T-cell (primary cell): ENCODE results near the gene EYA4. TPM values are rescaled to one million over a fixed set of nuclear protein-coding genes. Genes with fewer than 3 reads are reported as not detected.

Experiments
- ATAC-seq, 4 experiments: fragments of 200-7000 bp in 3 of 4; fragments of 150-1000 bp in 1 of 4; cut with Tn5 transposase; replicated peaks in 1 of 4; 1 replicate in 3 of 4; 2 replicates in 1 of 4; pipeline ENCODE4 v1.10.0; 2021; ENCODE audit warnings: moderate library complexity in 3 of 4, mild to moderate bottlenecking in 2 of 4, moderate number of reproducible peaks in 1 of 4
- CTCF ChIA-PET, 2 donors: fragments of 300-600 bp; sonication (Branson Sonifier 250); formaldehyde crosslinking; loops; one replicate each; lab custom pipeline; 2022; ENCODE audit warnings: antibody characterized with exemption in 2 of 2; lab: Charles Lee
- POLR2A ChIA-PET, 2 donors: fragments of 300-600 bp; sonication (Branson Sonifier 250); formaldehyde crosslinking; loops; one replicate each; lab custom pipeline; 2022; ENCODE audit warnings: antibody characterized with exemption in 2 of 2; lab: Charles Lee
- DNase-seq, 35 experiments: peaks; one replicate each; pipeline versions ENCODE4 v3.0.0 to v3.0.0-alpha.2; 2013 to 2023
- H3K27ac ChIP-seq: one replicate; pipeline ENCODE4 v1.5.1; 2013; ENCODE audit warnings: low read length
- H3K27me3 ChIP-seq, 2 experiments: replicated peaks in 1 of 2; 1 replicate in 1 of 2; 2 replicates in 1 of 2; pipeline versions ENCODE4 v1.6.1 to v1.7.0; 2013; ENCODE audit warnings: low read length in 1 of 2, mixed read lengths in 1 of 2; ENCODE audit not compliant: control insufficient read depth in 2 of 2, insufficient read depth in 2 of 2; ENCODE audit errors: extremely low read depth in 1 of 2
- H3K36me3 ChIP-seq, 2 donors: 1 replicate in 1 of 2; 2 replicates in 1 of 2; pipeline versions ENCODE4 v1.6.1 to v1.7.0; 2013; ENCODE audit warnings: low read length in 1 of 2; ENCODE audit not compliant: control insufficient read depth in 2 of 2, insufficient read depth in 1 of 2; ENCODE audit errors: extremely low read depth in 1 of 2
- H3K4me1 ChIP-seq, 2 experiments: 1 replicate in 1 of 2; 2 replicates in 1 of 2; pipeline versions ENCODE4 v1.6.1 to v1.7.0; 2013; ENCODE audit warnings: low read length in 2 of 2, mixed read lengths in 1 of 2; ENCODE audit not compliant: insufficient read depth in 2 of 2, control insufficient read depth in 1 of 2; ENCODE audit errors: extremely low read depth in 1 of 2
- H3K4me3 ChIP-seq, 2 donors: 1 replicate in 1 of 2; 2 replicates in 1 of 2; pipeline versions ENCODE4 v1.5.1 to v1.7.0; 2013; ENCODE audit warnings: mild to moderate bottlenecking in 2 of 2, low read length in 1 of 2, moderate library complexity in 1 of 2; ENCODE audit not compliant: control insufficient read depth in 1 of 2; ENCODE audit errors: extremely low read depth in 1 of 2
- H3K9me3 ChIP-seq: 2 replicates; pipeline ENCODE4 v1.7.0; 2013
- H3K27ac Mint-ChIP-seq, 2 donors: one replicate each; pipeline ENCODE4 v1.8.0; 2020 to 2021; ENCODE audit warnings: mild to moderate bottlenecking in 2 of 2, mixed read lengths in 2 of 2
- H3K27me3 Mint-ChIP-seq, 2 donors: one replicate each; pipeline ENCODE4 v1.8.0; 2021 to 2022; ENCODE audit warnings: mixed read lengths in 2 of 2
- H3K36me3 Mint-ChIP-seq: one replicate; pipeline ENCODE4 v1.8.0; 2021; ENCODE audit warnings: mixed read lengths
- H3K4me1 Mint-ChIP-seq, 3 donors: one replicate each; pipeline ENCODE4 v1.8.0; 2020 to 2022; ENCODE audit warnings: mixed read lengths in 3 of 3, mild to moderate bottlenecking in 1 of 3
- H3K4me3 Mint-ChIP-seq, 3 donors: one replicate each; pipeline ENCODE4 v1.8.0; 2020 to 2022; ENCODE audit warnings: mild to moderate bottlenecking in 3 of 3, mixed read lengths in 3 of 3, moderate library complexity in 3 of 3
- H3K9me3 Mint-ChIP-seq, 3 donors: one replicate each; pipeline ENCODE4 v1.8.0; 2020 to 2022; ENCODE audit warnings: mixed read lengths in 3 of 3
- WGBS: methylation state at CpG from one replicate; pipeline ENCODE4 v1.1.5; 2013; ENCODE audit warnings: missing lambda C conversion rate; ENCODE audit not compliant: insufficient coverage; 5-methylcytosine and 5-hydroxymethylcytosine counted together
- total RNA-seq, 35 experiments: library from RNA in 6 of 35; stranded (reverse) in 6 of 35; fragments of 120-200 nt in 1 of 35; gene quantifications; one replicate each; pipeline versions ENCODE4 v1.2.1 to v1.2.4 and lab custom pipeline; 2013 to 2026

The EYA4 gene
- total RNA-seq, 5 donors from 2014 or later (not counting 1 experiment from before 2014, with no cell fraction given): 0.22 TPM; not detected in 4

DNA sequence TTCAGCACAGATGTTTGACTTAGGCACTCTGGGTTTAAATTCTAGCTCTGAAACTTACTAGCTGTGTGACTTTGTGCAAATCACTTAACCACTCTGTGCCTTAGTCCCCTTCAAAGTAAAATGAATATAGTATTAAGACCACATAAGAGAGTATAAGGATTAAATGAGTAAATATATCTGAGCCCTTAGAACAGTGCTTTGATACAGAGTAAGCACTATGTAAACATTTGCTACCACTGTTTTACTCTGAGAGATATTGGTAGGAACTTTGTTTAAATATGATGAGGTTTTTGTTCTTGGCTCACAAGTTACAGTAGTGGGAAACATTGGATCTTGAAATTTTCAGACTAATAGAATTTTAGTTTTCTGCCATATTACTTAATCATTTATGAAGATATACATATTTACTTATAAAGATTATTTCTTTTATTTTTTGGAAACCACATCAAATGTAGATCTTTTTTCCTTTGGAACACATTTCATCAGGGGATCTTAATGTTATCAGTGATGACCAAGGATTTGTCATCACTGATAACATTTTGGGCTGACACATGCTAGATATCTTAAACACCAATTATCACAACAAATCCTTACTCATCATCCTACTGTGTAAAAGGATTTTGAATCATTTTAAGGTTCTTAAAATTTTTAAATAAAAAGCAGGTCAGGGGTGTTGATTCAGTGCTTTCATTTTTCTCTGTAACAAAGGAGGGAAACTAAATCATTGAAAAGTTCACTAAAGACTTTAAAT, 226.2 kb downstream of the EYA4 start:
- Mint-ChIP-seq H3K9me3 (no peaks in the 10 kb centered on the region), H3K27ac (no peak overlapping the region), H3K36me3 (no peaks in the 10 kb centered on the region), H3K4me3 (no peak overlapping the region), H3K4me1 (no peaks in the 10 kb centered on the region), H3K27me3 (no peaks in the 10 kb centered on the region)
- no peaks in the 10 kb centered on the region for H3K27me3 ChIP-seq
- no peaks in the 10 kb centered on the region for H3K9me3 ChIP-seq
- no peak overlapping the region for H3K4me3 ChIP-seq
- H3K36me3 ChIP-seq: no peaks in the 10 kb centered on the region
- CTCF ChIA-PET: no interaction called here
- no peak for ATAC-seq
- H3K4me1 ChIP-seq: no peaks in the 10 kb centered on the region
- no peak for DNase-seq
- no peak overlapping the region for H3K27ac ChIP-seq
- POLR2A ChIA-PET: no interaction called here

DNA sequence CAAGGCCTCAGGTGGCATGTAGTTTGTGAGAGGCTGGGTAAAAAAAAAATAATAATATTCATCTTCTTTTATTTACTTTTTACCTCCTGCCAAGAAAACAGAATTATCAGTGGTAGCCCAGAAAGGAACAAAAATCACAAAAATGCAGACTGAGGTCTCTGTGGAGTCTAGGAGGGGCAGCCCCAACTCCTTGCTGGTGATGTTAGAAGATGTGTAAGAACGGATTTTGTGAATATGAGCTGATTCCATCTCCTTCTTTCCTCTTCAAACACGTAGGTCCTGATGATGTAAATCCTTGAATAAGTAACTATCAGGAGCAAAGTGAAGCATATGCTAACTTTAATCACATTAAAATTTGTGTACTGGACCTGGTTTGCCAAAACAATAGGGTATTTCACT, 226.8 kb downstream of the EYA4 start:
- H3K4me3 Mint-ChIP-seq: no peak overlapping the region
- H3K27ac Mint-ChIP-seq: no peak overlapping the region
- ChIA-PET CTCF (no interaction called here), POLR2A (no interaction called here)
- H3K9me3 ChIP-seq: no peaks in the 10 kb centered on the region
- H3K27ac ChIP-seq: no peak overlapping the region
- H3K4me3 ChIP-seq: no peak overlapping the region
- H3K4me1 ChIP-seq: no peaks in the 10 kb centered on the region
- WGBS: no CpG with 5 or more reads among the region's 2 CpGs
- no peaks in the 10 kb centered on the region for H3K27me3 ChIP-seq
- H3K4me1 Mint-ChIP-seq: no peaks in the 10 kb centered on the region
- no peaks in the 10 kb centered on the region for H3K27me3 Mint-ChIP-seq
- no peaks in the 10 kb centered on the region for H3K36me3 ChIP-seq
- no peaks in the 10 kb centered on the region for H3K9me3 Mint-ChIP-seq
- ATAC-seq (no peak), DNase-seq (no peak)
- H3K36me3 Mint-ChIP-seq: no peaks in the 10 kb centered on the region

DNA sequence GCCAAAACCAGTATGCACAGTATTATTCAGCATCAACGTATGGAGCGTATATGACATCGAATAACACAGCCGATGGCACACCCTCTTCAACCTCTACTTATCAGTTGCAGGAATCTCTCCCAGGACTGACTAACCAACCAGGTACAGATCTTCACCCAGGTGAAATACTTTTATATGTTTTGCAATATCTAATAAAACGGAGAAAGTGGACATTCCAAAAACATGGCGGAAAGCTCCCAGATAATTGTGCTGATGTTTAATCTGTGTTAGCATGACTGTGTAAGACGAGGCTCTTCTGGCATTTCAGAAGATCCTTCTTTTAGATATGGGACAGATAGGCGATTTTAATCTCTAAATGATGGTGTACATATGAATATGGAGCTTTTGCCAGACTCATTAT, 227.4 kb downstream of the EYA4 start:
- no peaks in the 10 kb centered on the region for H3K27me3 ChIP-seq
- H3K4me3 ChIP-seq: no peak overlapping the region
- no peak overlapping the region for H3K27ac ChIP-seq
- POLR2A ChIA-PET: no interaction called here
- no peaks in the 10 kb centered on the region for H3K36me3 Mint-ChIP-seq
- H3K27ac Mint-ChIP-seq: no peak overlapping the region
- CTCF ChIA-PET: no interaction called here
- DNase-seq (no peak), ATAC-seq (no peak)
- H3K9me3 Mint-ChIP-seq: no peaks in the 10 kb centered on the region
- no peak overlapping the region for H3K4me3 Mint-ChIP-seq
- no peaks in the 10 kb centered on the region for H3K36me3 ChIP-seq
- no peaks in the 10 kb centered on the region for H3K4me1 ChIP-seq
- WGBS: 70% methylated on average over 2 of the region's 8 CpGs
- H3K27me3 Mint-ChIP-seq: no peaks in the 10 kb centered on the region
- no peaks in the 10 kb centered on the region for H3K4me1 Mint-ChIP-seq
- no peaks in the 10 kb centered on the region for H3K9me3 ChIP-seq

DNA sequence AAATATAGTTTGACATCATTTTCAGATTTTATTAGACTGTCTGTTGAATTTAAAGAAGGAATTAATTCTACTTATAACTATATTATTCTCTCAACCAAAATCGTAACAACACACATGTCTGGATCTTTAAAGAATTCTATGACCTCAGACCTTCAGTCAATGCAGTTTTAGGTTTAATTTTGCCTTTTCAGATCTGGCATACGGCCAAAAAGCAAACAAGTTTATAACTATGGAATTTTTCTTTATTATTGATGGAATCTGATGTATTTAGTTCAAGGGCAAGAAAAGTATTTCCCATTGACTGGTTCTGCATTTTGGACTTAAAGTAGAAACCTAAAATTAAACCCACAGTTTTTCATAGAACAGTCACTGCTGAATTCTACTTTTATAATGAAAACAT, 233.4 kb downstream of the EYA4 start:
- ChIA-PET POLR2A (no interaction called here), CTCF (no interaction called here)
- Mint-ChIP-seq H3K4me1 (no peaks in the 10 kb centered on the region), H3K4me3 (no peak overlapping the region), H3K36me3 (no peaks in the 10 kb centered on the region), H3K27ac (no peak overlapping the region), H3K27me3 (no peaks in the 10 kb centered on the region), H3K9me3 (no peaks in the 10 kb centered on the region)
- ATAC-seq (no peak), DNase-seq (no peak)
- no peaks in the 10 kb centered on the region for H3K4me1 ChIP-seq
- WGBS: no CpG with 5 or more reads among the region's 2 CpGs
- H3K36me3 ChIP-seq: no peaks in the 10 kb centered on the region
- no peaks in the 10 kb centered on the region for H3K9me3 ChIP-seq
- H3K27ac ChIP-seq: no peak overlapping the region
- no peak overlapping the region for H3K4me3 ChIP-seq
- no peaks in the 10 kb centered on the region for H3K27me3 ChIP-seq

DNA sequence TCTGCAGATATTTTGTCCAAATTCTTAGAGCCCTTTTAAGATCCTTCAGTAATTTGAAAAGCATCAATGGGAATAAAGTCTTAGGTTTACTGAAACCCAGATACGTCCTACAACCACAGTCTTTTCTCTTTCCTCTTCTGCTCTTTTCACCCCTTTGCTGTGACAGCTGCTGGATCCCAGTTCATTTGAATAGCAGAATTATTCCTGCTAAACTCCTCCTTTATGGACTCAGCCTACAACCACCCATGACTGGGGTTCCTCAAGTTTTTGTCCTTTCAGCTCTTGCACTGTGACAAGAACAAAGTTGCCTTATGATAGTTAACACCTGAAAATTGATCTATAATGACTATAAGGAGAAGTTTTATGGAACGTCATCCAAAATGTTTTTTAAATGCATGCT, 237.5 kb downstream of the EYA4 start:
- Histone ChIP-seq H3K27me3 (no peaks in the 10 kb centered on the region), H3K27ac (no peak overlapping the region), H3K4me3 (no peak overlapping the region), H3K4me1 (no peaks in the 10 kb centered on the region), H3K9me3 (no peaks in the 10 kb centered on the region), H3K36me3 (no peaks in the 10 kb centered on the region)
- H3K4me1 Mint-ChIP-seq: no peaks in the 10 kb centered on the region
- 100% methylated on average over 1 of the region's 2 CpGs for WGBS
- ATAC-seq: no peak
- H3K27me3 Mint-ChIP-seq: no peaks in the 10 kb centered on the region
- ChIA-PET CTCF (no interaction called here), POLR2A (no interaction called here)
- H3K36me3 Mint-ChIP-seq: no peaks in the 10 kb centered on the region
- H3K9me3 Mint-ChIP-seq: no peaks in the 10 kb centered on the region
- no peak for DNase-seq
- H3K4me3 Mint-ChIP-seq: no peak overlapping the region
- H3K27ac Mint-ChIP-seq: no peak overlapping the region

DNA sequence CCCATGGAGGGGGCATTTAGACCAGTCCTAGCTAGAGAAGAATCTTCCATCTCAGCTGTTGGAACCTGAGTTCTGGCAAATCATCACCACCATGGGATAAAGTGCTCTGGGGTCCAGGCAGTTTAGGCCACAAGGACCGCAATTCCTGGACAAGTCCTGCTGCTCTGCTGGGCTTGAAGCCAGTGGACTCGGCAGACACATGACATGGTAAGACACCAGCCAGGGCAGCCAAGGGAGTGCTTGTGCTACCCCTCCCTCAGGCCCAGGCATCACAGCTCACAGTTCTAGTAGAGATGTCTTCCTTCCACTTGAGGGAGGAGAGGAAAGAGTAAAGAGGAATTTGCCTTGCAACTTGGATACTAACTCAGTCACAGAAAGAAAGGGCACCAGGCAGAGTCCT, 246.0 kb downstream of the EYA4 start:
- Histone ChIP-seq H3K27ac (no peak overlapping the region), H3K27me3 (peaks cover 0 to 8% of the 10 kb centered on the region in 2 experiments), H3K4me1 (no peaks in the 10 kb centered on the region), H3K9me3 (no peaks in the 10 kb centered on the region), H3K4me3 (no peak overlapping the region), H3K36me3 (no peaks in the 10 kb centered on the region)
- CTCF ChIA-PET: no interaction called here
- Mint-ChIP-seq H3K27ac (no peak overlapping the region), H3K36me3 (no peaks in the 10 kb centered on the region), H3K4me1 (no peaks in the 10 kb centered on the region), H3K4me3 (no peak overlapping the region), H3K9me3 (peaks cover 0 to 8% (median 6%) of the 10 kb centered on the region in 3 donors), H3K27me3 (peaks cover 8 to 13% of the 10 kb centered on the region in 2 donors)
- ATAC-seq (no peak), DNase-seq (no peak)
- WGBS: 100% methylated on average over 2 of the region's 2 CpGs
- POLR2A ChIA-PET: no interaction called here
